Type B pancreatic cell (in vitro differentiated cells): ENCODE results near the gene HSPA9. TPM values are rescaled to one million over a fixed set of nuclear protein-coding genes. Genes with fewer than 3 reads are reported as not detected.

ENCODE experiments used
- DNase-seq: peaks from one replicate; pipeline ENCODE4 v3.0.0; 2021; ENCODE audit warnings: mixed read lengths; ENCODE audit not compliant: unreplicated experiment; ENCODE audit errors: extremely low spot score
- H3K27ac Mint-ChIP-seq: 2 replicates; pipeline ENCODE4 v1.8.0; 2021; ENCODE audit warnings: mild to moderate bottlenecking, mixed read lengths
- H3K27me3 Mint-ChIP-seq: 2 replicates; pipeline ENCODE4 v1.8.0; 2021; ENCODE audit warnings: mixed read lengths
- H3K36me3 Mint-ChIP-seq: 2 replicates; pipeline ENCODE4 v1.8.0; 2021; ENCODE audit warnings: mixed read lengths
- H3K4me1 Mint-ChIP-seq: one replicate; pipeline ENCODE4 v1.8.0; 2021; ENCODE audit warnings: mixed read lengths; ENCODE audit not compliant: unreplicated experiment
- H3K4me3 Mint-ChIP-seq: 2 replicates; pipeline ENCODE4 v1.8.0; 2021; ENCODE audit warnings: mild to moderate bottlenecking, mixed read lengths
- H3K9me3 Mint-ChIP-seq: 2 replicates; pipeline ENCODE4 v1.8.0; 2021; ENCODE audit warnings: mixed read lengths
- CTCF ChIP-seq: fragments of 200-600 bp; sonication (generic); conservative IDR thresholded peaks from 2 replicates; pipeline ENCODE4 v1.5.0; 2021; ENCODE audit warnings: antibody characterized with exemption, mild to moderate bottlenecking
- long read RNA-seq: library from polyadenylated mRNA; unstranded; transcript quantifications from one replicate; pipeline ENCODE4 v2.0.0, GENCODE V29; 2020
- total RNA-seq: library from RNA; stranded (reverse); gene quantifications from 2 replicates; pipeline ENCODE4 v1.2.1, GENCODE V29; 2021; ENCODE audit warnings: low replicate concordance

HSPA9 gene
- 238 and 252 TPM in 2 replicates for total RNA-seq
- long read RNA-seq, full-length matches to known transcripts, result 1,606 of 1,981 reads
- long read RNA-seq, partial matches to known transcripts, result 305 of 1,981 reads
- long read RNA-seq, other reads (novel, unspliced or antisense), result 70 of 1,981 reads

GRCh38 chr5:138575194-138576015 lies at the start of gene HSPA9:
Gene HSPA9, minus strand, starts transcription at chr5:138575401. Its CDS starts 83 bp downstream, at chr5:138575318.
- Mint-ChIP-seq H3K9me3 (peaks cover 5% of the 10 kb centered on the region), H3K27ac (peak within 1 kb of the TSS; percentile 100), H3K4me3 (peak within 1 kb of the TSS; percentile 99), H3K36me3 (peaks cover 33% of the 10 kb centered on the region), H3K27me3 (no peaks in the 10 kb centered on the region), H3K4me1 (peaks cover 18% of the 10 kb centered on the region)
- DNase-seq, result peak; percentile 97
- TF ChIP-seq CTCF, result peak; percentile 47

DNA sequence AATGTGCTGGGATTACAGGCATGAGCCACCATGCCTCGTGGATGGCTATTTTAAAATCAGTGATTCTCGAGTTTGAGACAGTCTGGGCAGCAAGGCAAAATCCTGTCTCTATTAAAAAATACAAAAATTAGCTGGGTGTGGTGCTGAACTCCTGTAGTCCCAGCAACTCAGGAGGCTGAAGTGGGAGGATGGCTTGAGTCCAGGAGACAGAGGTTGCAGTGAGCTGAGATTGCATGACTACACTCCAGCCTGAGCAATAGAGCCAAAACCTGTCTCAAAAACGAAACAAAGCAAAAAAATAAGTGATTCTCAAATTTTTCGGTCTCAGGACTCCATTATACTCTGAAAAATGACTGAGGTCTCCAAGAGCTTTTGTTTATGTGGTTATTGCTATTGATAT lies 47.9 kb upstream of the HSPA9 start:
- Mint-ChIP-seq H3K27me3 (no peaks in the 10 kb centered on the region), H3K9me3 (peaks cover 9% of the 10 kb centered on the region), H3K27ac (no peak overlapping the region), H3K4me1 (peaks cover 12% of the 10 kb centered on the region), H3K36me3 (no peaks in the 10 kb centered on the region), H3K4me3 (no peak overlapping the region)
- TF ChIP-seq CTCF, result no peak
- DNase-seq, result no peak

DNA sequence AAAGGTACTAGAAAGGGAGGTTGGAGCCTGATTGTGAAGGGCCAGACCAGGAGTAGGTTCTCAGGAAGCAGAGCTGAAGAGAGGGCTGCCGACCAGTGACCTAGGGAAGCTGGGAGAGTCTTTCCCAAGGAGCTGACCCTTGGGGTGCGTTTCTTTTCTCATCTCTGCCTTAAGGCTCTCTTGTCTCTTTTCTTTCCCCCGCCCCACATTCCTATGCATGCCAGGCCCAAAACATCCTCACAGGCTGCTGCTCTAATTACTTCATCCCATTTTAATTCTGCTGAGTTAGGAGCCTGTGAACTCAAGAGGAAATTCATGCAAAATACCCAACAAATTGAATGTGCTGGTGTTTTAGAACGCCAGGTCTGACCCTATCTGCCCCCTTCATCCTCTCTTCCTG lies 46.9 kb upstream of the HSPA9 start:
- no peaks in the 10 kb centered on the region for H3K36me3 Mint-ChIP-seq
- peaks cover 10% of the 10 kb centered on the region for H3K4me1 Mint-ChIP-seq
- no peaks in the 10 kb centered on the region for H3K27me3 Mint-ChIP-seq
- H3K27ac Mint-ChIP-seq, result peak overlapping the region; percentile 17
- no peak for TF ChIP-seq CTCF
- H3K4me3 Mint-ChIP-seq, result peak overlapping the region; percentile 4
- DNase-seq, result no peak
- H3K9me3 Mint-ChIP-seq, result peaks cover 6% of the 10 kb centered on the region

DNA sequence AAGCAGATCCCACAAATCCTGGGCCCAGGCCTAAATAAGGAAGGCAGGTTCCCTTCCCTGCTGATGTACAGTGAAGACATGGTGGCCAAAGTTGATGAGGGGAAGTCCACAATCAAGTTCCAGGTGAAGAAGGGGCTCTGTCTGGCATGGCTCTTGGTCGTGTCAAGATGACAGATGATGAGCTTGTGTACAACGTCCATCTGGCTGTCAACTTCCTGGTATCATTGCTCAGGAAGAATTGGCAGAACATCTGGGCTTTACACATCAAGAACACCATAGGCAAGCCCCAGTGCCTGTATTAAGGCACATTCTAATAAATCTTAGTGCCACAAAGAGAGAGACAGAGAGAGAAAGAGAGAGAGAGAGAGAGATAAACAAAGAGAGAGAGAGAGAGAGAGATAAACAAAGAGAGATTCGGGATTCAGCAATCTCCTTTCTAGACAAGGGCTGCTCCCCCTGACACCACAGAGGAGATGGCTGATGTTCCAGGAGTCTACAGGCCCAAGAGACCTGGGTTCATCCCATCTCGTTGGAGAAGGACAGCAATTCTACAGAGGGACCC lies 45.5 kb upstream of the HSPA9 start:
- no peak overlapping the region for H3K4me3 Mint-ChIP-seq
- H3K36me3 Mint-ChIP-seq, result no peaks in the 10 kb centered on the region
- H3K27ac Mint-ChIP-seq, result peak overlapping the region; percentile 45
- DNase-seq, result no peak
- peaks cover 5% of the 10 kb centered on the region for H3K9me3 Mint-ChIP-seq
- H3K27me3 Mint-ChIP-seq, result no peaks in the 10 kb centered on the region
- peaks cover 4% of the 10 kb centered on the region for H3K4me1 Mint-ChIP-seq
- no peak for TF ChIP-seq CTCF

DNA sequence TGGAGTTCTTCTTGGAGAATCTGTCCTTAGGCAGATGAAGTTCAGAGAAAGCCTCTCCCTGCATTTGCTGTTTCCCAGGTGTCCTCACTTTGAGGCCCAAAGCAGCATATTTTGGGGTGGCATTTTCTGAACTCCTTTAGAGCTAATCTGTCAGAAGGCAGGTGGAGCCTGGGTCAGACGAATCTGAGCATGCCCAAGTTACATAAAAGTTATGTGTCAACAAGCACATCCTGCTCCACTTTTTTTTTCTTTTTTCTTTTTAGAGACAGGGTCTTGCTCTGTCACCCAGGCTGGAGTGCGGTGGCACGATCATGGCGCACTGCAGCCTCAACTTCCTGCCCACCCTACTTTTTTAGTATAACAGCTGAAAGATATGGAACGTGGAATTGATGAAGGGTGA lies 41.3 kb upstream of the HSPA9 start:
- Mint-ChIP-seq H3K4me3 (no peak overlapping the region), H3K27me3 (no peaks in the 10 kb centered on the region), H3K4me1 (peaks cover 4% of the 10 kb centered on the region), H3K27ac (no peak overlapping the region), H3K9me3 (peaks cover 5% of the 10 kb centered on the region), H3K36me3 (no peaks in the 10 kb centered on the region)
- DNase-seq, result no peak
- no peak for TF ChIP-seq CTCF
